ENCODE measurements around the gene PGA4.
"Not testable (repeated sequence)": the region's sequence is repeated elsewhere in the genome, so short reads cannot be mapped to it uniquely, and the experiment has no call there.

GRCh38 chr11:61248071-61248470, 25.9 kb downstream of the PGA4 start:
- not testable (repeated sequence) for TF ChIP-seq CTCF, POLR2A, EP300 (IDR thresholded peaks at IDR 0.05)

All from ovary (tissue), 3 donors.